Lung (tissue), 13 donors: Measurements from ENCODE around the gene ADRA1B. TPM values are rescaled to one million over a fixed set of nuclear protein-coding genes. Genes with fewer than 3 reads are reported as not detected.

Experiments
- ATAC-seq: fragments of 200-7000 bp; cut with Tn5 transposase; one replicate; pipeline ENCODE4 v1.9.1; 2020; ENCODE audit warnings: moderate number of reproducible peaks; ENCODE audit not compliant: insufficient read depth, low FRiP score
- DNase-seq, 3 donors: peaks; one replicate each; pipeline ENCODE4 v3.0.0-alpha.2; 2013 to 2017
- H3K27ac ChIP-seq, 2 donors: one replicate each; pipeline ENCODE4 v1.5.1; 2013; ENCODE audit warnings: mild to moderate bottlenecking in 2 of 2, moderate library complexity in 2 of 2, control low read depth in 1 of 2, inconsistent platforms in 1 of 2, low read depth in 1 of 2, low read length in 1 of 2
- H3K27me3 ChIP-seq, 3 donors: one replicate each; pipeline ENCODE4 v1.5.1; 2013; ENCODE audit warnings: low read length in 2 of 3; ENCODE audit not compliant: control insufficient read depth in 3 of 3, insufficient read depth in 3 of 3
- H3K36me3 ChIP-seq, 4 donors: one replicate each; pipeline ENCODE4 v1.5.1; 2013; ENCODE audit warnings: low read length in 4 of 4, mild to moderate bottlenecking in 1 of 4, moderate library complexity in 1 of 4; ENCODE audit not compliant: control insufficient read depth in 4 of 4, insufficient read depth in 4 of 4
- H3K4me1 ChIP-seq, 5 donors: one replicate each; pipeline ENCODE4 v1.5.1; 2013; ENCODE audit warnings: low read length in 5 of 5, mild to moderate bottlenecking in 2 of 5, moderate library complexity in 1 of 5; ENCODE audit not compliant: control insufficient read depth in 5 of 5, insufficient read depth in 5 of 5
- H3K4me3 ChIP-seq: one replicate; pipeline ENCODE4 v1.5.1; 2013; ENCODE audit warnings: mild to moderate bottlenecking, control low read depth, moderate library complexity
- H3K9ac ChIP-seq, 2 donors: one replicate each; pipeline ENCODE4 v1.5.1; 2013; ENCODE audit warnings: low read length in 2 of 2, control low read depth in 1 of 2; ENCODE audit not compliant: insufficient read depth in 1 of 2
- H3K9me3 ChIP-seq, 4 donors: one replicate each; pipeline ENCODE4 v1.5.1; 2013; ENCODE audit warnings: low read length in 3 of 4, mild to moderate bottlenecking in 1 of 4, moderate library complexity in 1 of 4; ENCODE audit not compliant: control insufficient read depth in 4 of 4, insufficient read depth in 3 of 4
- WGBS, 2 donors: extraction: QIAGEN DNeasy Blood & Tissue Kit; methylation state at CpG; one replicate each; pipeline ENCODE4 v1.1.7; 2013; 5-methylcytosine and 5-hydroxymethylcytosine counted together
- polyA plus RNA-seq, 2 donors: library from polyadenylated mRNA; stranded (reverse); fragments of 200-250 nt; gene quantifications; one replicate each; pipeline ENCODE4 v1.2.1, GENCODE V29; 2013
- small RNA-seq: library from RNA; depleted of rRNA; stranded (forward); fragments of <200 nt; gene quantifications from one replicate; pipeline ENCODE3, GENCODE V24; 2014; ENCODE audit warnings: low replicate concordance
- total RNA-seq, 2 donors: library from RNA; depleted of rRNA in 1 of 2; stranded (reverse); fragments of >200 nt in 1 of 2; gene quantifications; one replicate each; pipeline ENCODE4 v1.2.1, GENCODE V29; 2014 to 2021
- TF ChIP-seq, protein P1 (sequence below): IDR thresholded peaks from 2 replicates; pipeline ENCODE4 v1.5.1; 2012; ENCODE audit warnings: mild to moderate bottlenecking; ENCODE audit errors: control extremely low read depth, extremely low read depth
- donor health status: control.
- donor health status: control.
- donor health status: Bipolar disorder and iron deficiency.
- donor health status: healthy.
- donor health status: DM: yes; HTN: yes; CAD: no.

ADRA1B gene
- total and polyA plus RNA-seq, 4 donors, result 1.2 to 6.1 (median 2.3) TPM

DNA sequence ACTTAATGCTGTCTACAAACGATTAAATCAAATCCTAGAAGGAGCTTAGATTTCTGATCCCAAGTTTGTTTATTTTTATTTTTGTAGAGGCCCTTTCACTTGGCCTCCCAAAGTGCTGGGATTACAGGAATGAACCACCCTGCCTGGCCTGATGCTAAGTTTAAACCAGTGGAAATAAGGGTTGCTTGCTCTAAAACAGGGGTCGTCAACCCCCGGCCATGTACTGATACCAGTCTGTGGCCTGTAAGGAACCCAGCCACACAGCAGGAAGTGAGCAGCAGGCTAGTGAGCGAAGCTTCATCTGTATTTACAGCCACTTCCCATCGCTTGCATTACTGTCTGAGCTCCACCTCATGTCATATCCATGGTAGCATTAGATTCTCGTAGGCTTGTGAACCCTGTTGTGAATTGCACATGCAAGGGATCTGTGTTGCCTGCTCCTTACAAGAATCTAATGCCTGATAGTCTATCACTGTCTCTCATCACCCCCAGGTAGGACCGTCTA, 104.0 kb downstream of the ADRA1B start:
- H3K27ac ChIP-seq, result no peak overlapping the region
- ATAC-seq, result no peak

GRCh38 chr5:160020964-160021363, 104.7 kb downstream of the ADRA1B start:
- Histone ChIP-seq H3K4me3 (no peak overlapping the region), H3K9me3 (no peaks in the 10 kb centered on the region), H3K27me3 (no peaks in the 10 kb centered on the region), H3K9ac (peak overlapping the region in 1 of 2 donors; percentile 0), H3K4me1 (peaks cover 0 to 22% (median 2%) of the 10 kb centered on the region in 5 donors), H3K27ac (no peak overlapping the region), H3K36me3 (peaks cover 0 to 10% (median 7%) of the 10 kb centered on the region in 4 donors)
- TF ChIP-seq, protein P1, sequence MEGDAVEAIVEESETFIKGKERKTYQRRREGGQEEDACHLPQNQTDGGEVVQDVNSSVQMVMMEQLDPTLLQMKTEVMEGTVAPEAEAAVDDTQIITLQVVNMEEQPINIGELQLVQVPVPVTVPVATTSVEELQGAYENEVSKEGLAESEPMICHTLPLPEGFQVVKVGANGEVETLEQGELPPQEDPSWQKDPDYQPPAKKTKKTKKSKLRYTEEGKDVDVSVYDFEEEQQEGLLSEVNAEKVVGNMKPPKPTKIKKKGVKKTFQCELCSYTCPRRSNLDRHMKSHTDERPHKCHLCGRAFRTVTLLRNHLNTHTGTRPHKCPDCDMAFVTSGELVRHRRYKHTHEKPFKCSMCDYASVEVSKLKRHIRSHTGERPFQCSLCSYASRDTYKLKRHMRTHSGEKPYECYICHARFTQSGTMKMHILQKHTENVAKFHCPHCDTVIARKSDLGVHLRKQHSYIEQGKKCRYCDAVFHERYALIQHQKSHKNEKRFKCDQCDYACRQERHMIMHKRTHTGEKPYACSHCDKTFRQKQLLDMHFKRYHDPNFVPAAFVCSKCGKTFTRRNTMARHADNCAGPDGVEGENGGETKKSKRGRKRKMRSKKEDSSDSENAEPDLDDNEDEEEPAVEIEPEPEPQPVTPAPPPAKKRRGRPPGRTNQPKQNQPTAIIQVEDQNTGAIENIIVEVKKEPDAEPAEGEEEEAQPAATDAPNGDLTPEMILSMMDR, result no peak
- 50 to 59% methylated on average over 4 of the region's 4 CpGs for WGBS, 2 donors
- ATAC-seq (no peak), DNase-seq (peak; percentile 35 to 85 (median 82))

More for the DNA sequence above, 104.0 kb downstream of the ADRA1B start:
- no peak overlapping the region for H3K4me3 ChIP-seq
- H3K9me3 ChIP-seq, result no peaks in the 10 kb centered on the region
- DNase-seq, result peak in 2 of 3 donors; percentile 34 to 46
- 60 to 73% methylated on average over 7 of the region's 7 CpGs for WGBS, 2 donors
- TF ChIP-seq, protein P1, result no peak
- peaks cover 0 to 22% (median 2%) of the 10 kb centered on the region in 5 donors for H3K4me1 ChIP-seq
- no peaks in the 10 kb centered on the region for H3K27me3 ChIP-seq
- peaks cover under 1 to 11% (median 6%) of the 10 kb centered on the region in 4 donors for H3K36me3 ChIP-seq
- no peak overlapping the region for H3K9ac ChIP-seq

- Histone ChIP-seq H3K4me1 (peaks cover 0 to 22% (median 2%) of the 10 kb centered on the region in 5 donors), H3K36me3 (peaks cover 0 to 8% (median 7%) of the 10 kb centered on the region in 4 donors), H3K9ac (peak overlapping the region in 1 of 2 donors; percentile 24), H3K4me3 (no peak overlapping the region), H3K9me3 (no peaks in the 10 kb centered on the region), H3K27me3 (no peaks in the 10 kb centered on the region), H3K27ac (no peak overlapping the region)
- 16 to 22% methylated on average over 3 of the region's 3 CpGs for WGBS, 2 donors
- ATAC-seq, result no peak
- peak; percentile 67 to 88 (median 87) for DNase-seq
- TF ChIP-seq, protein P1, result peak; percentile 79
Measured at GRCh38 chr5:160021831-160022446, 105.7 kb downstream of the ADRA1B start.

Small RNA genes within 50 kb of the gene (small RNA-seq; reads per million reads assigned to genes)
- not detected for gene RF00019

Other genes with a start within 250 kb of the ADRA1B start
- 10 to 100 TPM; 37.3 to 42.5 TPM for gene TTC1, start 92.7 kb downstream of the ADRA1B start, total RNA-seq
- 10 to 100 TPM; 43.8 to 47.5 TPM for gene TTC1, start 92.7 kb downstream of the ADRA1B start, polyA plus RNA-seq
- gene PWWP2A, start 203.0 kb downstream of the ADRA1B start, total RNA-seq, result 10 to 100 TPM; 23.0 to 49.0 TPM
- 10 to 100 TPM in 1 of 2 donors, 1 to 10 TPM in 1; 7.9 to 10.0 TPM for gene PWWP2A, start 203.0 kb downstream of the ADRA1B start, polyA plus RNA-seq